ENCODE measurements around the gene PBXIP1. TPM values are rescaled to one million over a fixed set of nuclear protein-coding genes. Genes with fewer than 3 reads are reported as not detected.

PBXIP1 gene
- total and polyA plus RNA-seq, 2 experiments from 2014 or later = 26.4 to 70.4 TPM

- H3K4me3 ChIP-seq = peak within 1 kb of the TSS; percentile 79
- peaks cover 16% of the 10 kb centered on the region for H3F3A ChIP-seq (ENCODE audit: insufficient read depth)
- H3K9ac ChIP-seq = peak within 1 kb of the TSS; percentile 95
- peak; percentile 98 for DNase-seq
- H3K79me2 ChIP-seq (ENCODE audit: insufficient read depth) = peaks cover 10% of the 10 kb centered on the region; the same call in 1 of the 2 replicates
- in situ Hi-C loops (cut with MboI) = no loop called here
- H3K9me3 ChIP-seq (ENCODE audit: low read depth) = no peaks in the 10 kb centered on the region
- H3K9me2 ChIP-seq (ENCODE audit: insufficient read depth) = no peaks in the 10 kb centered on the region
- WGBS, 2 experiments (ENCODE audit: low coverage in 1 of 2, low lambda C conversion rate in 2 of 2, missing lambda C conversion rate in 2 of 2) = 1% methylated on average over 43 to 44 of the region's 45 CpGs
- H3K27me3 ChIP-seq (replicated peaks; ENCODE audit: insufficient read depth) = no peaks in the 10 kb centered on the region
- peak within 1 kb of the TSS; percentile 95 for H3K4me2 ChIP-seq (ENCODE audit: unreplicated experiment)
- no peaks in the 10 kb centered on the region for H3K36me3 ChIP-seq (ENCODE audit: low read depth)
- H2AFZ ChIP-seq = peak within 1 kb of the TSS; percentile 89
- peaks cover 14% of the 10 kb centered on the region for H3K4me1 ChIP-seq (ENCODE audit: insufficient read depth)
- H4K20me1 ChIP-seq (ENCODE audit: insufficient read depth) = no peaks in the 10 kb centered on the region
- H3K27ac ChIP-seq = peak within 1 kb of the TSS; percentile 95
- no peak for TF ChIP-seq EZH2 (IDR thresholded peaks at IDR 0.05; ENCODE audit: insufficient read depth, poor library complexity, severe bottlenecking)
- TF ChIP-seq EZH2phosphoT487 (IDR thresholded peaks at IDR 0.05; ENCODE audit: insufficient read depth, low read depth) = no peak
Observed at GRCh38 chr1:154936555-154937084, 19.3 kb downstream of the PBXIP1 start, which contains the start of gene PMVK. Gene PMVK, minus strand, starts transcription at chr1:154936719. Its CDS starts 34 bp downstream, at chr1:154936685.

GRCh38 chr1:154935749-154936554, 19.9 kb downstream of the PBXIP1 start:
- Histone ChIP-seq H3K4me3 (peak overlapping the region; percentile 79), H3F3A (ENCODE audit: insufficient read depth) (peaks cover 16% of the 10 kb centered on the region), H3K9me2 (ENCODE audit: insufficient read depth) (no peaks in the 10 kb centered on the region), H3K9ac (peak overlapping the region; percentile 95), H3K4me1 (ENCODE audit: insufficient read depth) (peaks cover 14% of the 10 kb centered on the region), H2AFZ (peak overlapping the region; percentile 89), H3K27me3 (replicated peaks; ENCODE audit: insufficient read depth) (no peaks in the 10 kb centered on the region), H3K9me3 (ENCODE audit: low read depth) (no peaks in the 10 kb centered on the region), H3K36me3 (ENCODE audit: low read depth) (no peaks in the 10 kb centered on the region), H3K27ac (peak overlapping the region; percentile 95), H4K20me1 (ENCODE audit: insufficient read depth) (no peaks in the 10 kb centered on the region), H3K4me2 (ENCODE audit: unreplicated experiment) (peak overlapping the region; percentile 95), H3K79me2 (ENCODE audit: insufficient read depth) (peaks cover 10% of the 10 kb centered on the region; the same call in 1 of the 2 replicates)
- in situ Hi-C loops (cut with MboI) = no loop called here
- TF ChIP-seq EZH2 (IDR thresholded peaks at IDR 0.05; ENCODE audit: insufficient read depth, poor library complexity, severe bottlenecking) (no peak), EZH2phosphoT487 (IDR thresholded peaks at IDR 0.05; ENCODE audit: insufficient read depth, low read depth) (no peak)
- no peak for DNase-seq
- WGBS, 2 experiments (ENCODE audit: low coverage in 1 of 2, low lambda C conversion rate in 2 of 2, missing lambda C conversion rate in 2 of 2) = 35 to 45% methylated on average over 27 of the region's 27 CpGs

- H3K9me3 ChIP-seq (ENCODE audit: low read depth) = no peaks in the 10 kb centered on the region
- in situ Hi-C loops (cut with MboI) = no loop called here
- H4K20me1 ChIP-seq (ENCODE audit: insufficient read depth) = no peaks in the 10 kb centered on the region
- H3K9me2 ChIP-seq (ENCODE audit: insufficient read depth) = no peaks in the 10 kb centered on the region
- H3K4me1 ChIP-seq (ENCODE audit: insufficient read depth) = peaks cover 14% of the 10 kb centered on the region
- WGBS, 2 experiments (ENCODE audit: low coverage in 1 of 2, low lambda C conversion rate in 2 of 2, missing lambda C conversion rate in 2 of 2) = 94 to 99% methylated on average over 5 of the region's 5 CpGs
- TF ChIP-seq EZH2phosphoT487 (IDR thresholded peaks at IDR 0.05; ENCODE audit: insufficient read depth, low read depth) (no peak), EZH2 (IDR thresholded peaks at IDR 0.05; ENCODE audit: insufficient read depth, poor library complexity, severe bottlenecking) (no peak)
- DNase-seq = no peak
- no peak overlapping the region for H3K9ac ChIP-seq
- peaks cover 16% of the 10 kb centered on the region for H3F3A ChIP-seq (ENCODE audit: insufficient read depth)
- H3K27me3 ChIP-seq (replicated peaks; ENCODE audit: insufficient read depth) = no peaks in the 10 kb centered on the region
- no peak overlapping the region for H2AFZ ChIP-seq
- H3K79me2 ChIP-seq (ENCODE audit: insufficient read depth) = peaks cover 10% of the 10 kb centered on the region; the same call in 1 of the 2 replicates
- H3K27ac ChIP-seq = no peak overlapping the region
- no peak overlapping the region for H3K4me3 ChIP-seq
- no peak overlapping the region for H3K4me2 ChIP-seq (ENCODE audit: unreplicated experiment)
- H3K36me3 ChIP-seq (ENCODE audit: low read depth) = no peaks in the 10 kb centered on the region
Observed at GRCh38 chr1:154934358-154934948, 21.4 kb downstream of the PBXIP1 start.

- no peaks in the 10 kb centered on the region for H3K9me3 ChIP-seq (ENCODE audit: low read depth)
- H3K27me3 ChIP-seq (replicated peaks; ENCODE audit: insufficient read depth) = no peaks in the 10 kb centered on the region
- no peaks in the 10 kb centered on the region for H3F3A ChIP-seq (ENCODE audit: insufficient read depth)
- H3K36me3 ChIP-seq (ENCODE audit: low read depth) = no peaks in the 10 kb centered on the region
- no peak overlapping the region for H3K4me3 ChIP-seq
- no peak overlapping the region for H3K4me2 ChIP-seq (ENCODE audit: unreplicated experiment)
- H3K9ac ChIP-seq = no peak overlapping the region
- 0 out of 2 replicates have a peak, but pooled peaks cover 5% of the 10 kb centered on the region for H3K4me1 ChIP-seq (ENCODE audit: insufficient read depth)
- H4K20me1 ChIP-seq (ENCODE audit: insufficient read depth) = no peaks in the 10 kb centered on the region
- TF ChIP-seq EZH2 (IDR thresholded peaks at IDR 0.05; ENCODE audit: insufficient read depth, poor library complexity, severe bottlenecking) (no peak), EZH2phosphoT487 (IDR thresholded peaks at IDR 0.05; ENCODE audit: insufficient read depth, low read depth) (no peak)
- in situ Hi-C loops (cut with MboI) = no loop called here
- H3K27ac ChIP-seq = no peak overlapping the region
- peaks cover 10% of the 10 kb centered on the region; the same call in 1 of the 2 replicates for H3K79me2 ChIP-seq (ENCODE audit: insufficient read depth)
- no peak overlapping the region for H2AFZ ChIP-seq
- H3K9me2 ChIP-seq (ENCODE audit: insufficient read depth) = no peaks in the 10 kb centered on the region
- peak; percentile 32 for DNase-seq
- WGBS, 2 experiments (ENCODE audit: low coverage in 1 of 2, low lambda C conversion rate in 2 of 2, missing lambda C conversion rate in 2 of 2) = 88 to 89% methylated on average over 11 of the region's 11 CpGs
Observed at GRCh38 chr1:154931940-154932487, 23.9 kb downstream of the PBXIP1 start.

All from GM23248 (cell line).